Activated T-cell treated with anti-CD3 and anti-CD28 coated beads for 24 hours (primary cell): ENCODE measurements around the gene POLR1A.

ENCODE experiments used
- DNase-seq: peaks from one replicate; pipeline ENCODE4 v3.0.0-alpha.2; 2020; ENCODE audit warnings: low read depth

Gene POLR1A

GRCh38 chr2:86037795-86038192 lies 67.9 kb downstream of the POLR1A start:
- no peak for DNase-seq

GRCh38 chr2:86037141-86037794 lies 68.4 kb downstream of the POLR1A start:
- DNase-seq = no peak

GRCh38 chr2:86036669-86037138 lies 69.0 kb downstream of the POLR1A start:
- no peak for DNase-seq

- peak; percentile 44 for DNase-seq
Measured at GRCh38 chr2:86035883-86036668, 69.6 kb downstream of the POLR1A start.

GRCh38 chr2:86035376-86035882 lies 70.3 kb downstream of the POLR1A start:
- no peak for DNase-seq

GRCh38 chr2:86033751-86034692 lies 71.7 kb downstream of the POLR1A start:
- DNase-seq = no peak

- DNase-seq = no peak
Measured at GRCh38 chr2:86032861-86033595, 72.7 kb downstream of the POLR1A start.

GRCh38 chr2:86031606-86032005 lies 74.1 kb downstream of the POLR1A start:
- DNase-seq = no peak

GRCh38 chr2:86031151-86031550 lies 74.5 kb downstream of the POLR1A start:
- no peak for DNase-seq

- DNase-seq = no peak
Measured at GRCh38 chr2:86029873-86030272, 75.8 kb downstream of the POLR1A start.

GRCh38 chr2:86028766-86029381 lies 76.8 kb downstream of the POLR1A start:
- DNase-seq = no peak

- no peak for DNase-seq
Measured at GRCh38 chr2:86027922-86028765, 77.5 kb downstream of the POLR1A start.

- no peak for DNase-seq
Measured at GRCh38 chr2:86027196-86027921, 78.3 kb downstream of the POLR1A start.

- no peak for DNase-seq
Measured at GRCh38 chr2:86026744-86027065, 79.0 kb downstream of the POLR1A start.

GRCh38 chr2:86025976-86026743 lies 79.5 kb downstream of the POLR1A start:
- no peak for DNase-seq

GRCh38 chr2:86025229-86025820 lies 80.4 kb downstream of the POLR1A start:
- DNase-seq = no peak

GRCh38 chr2:86023366-86023712 lies 82.3 kb downstream of the POLR1A start:
- DNase-seq = no peak

- no peak for DNase-seq
Measured at GRCh38 chr2:86022661-86023365, 82.9 kb downstream of the POLR1A start.
